K562 (cell line): ENCODE results near the gene LRFN4. TPM values are rescaled to one million over a fixed set of nuclear protein-coding genes. Genes with fewer than 3 reads are reported as not detected.

Experiments used
- ASH1L ChIP-seq: fragments of 450-650 bp; IDR thresholded peaks from 2 replicates; pipeline ENCODE4 v1.6.1; 2018; ENCODE audit warnings: borderline replicate concordance, mild to moderate bottlenecking, low read depth; ENCODE audit not compliant: partially characterized antibody
- FOXM1 ChIP-seq, 2 experiments: fragments of 450-650 bp in 1 of 2; sonication (generic) in 1 of 2; formaldehyde crosslinking in 1 of 2; IDR thresholded peaks; 2 replicates each; pipeline versions ENCODE4 v1.6.1 to v1.9.0; 2017 to 2022; ENCODE audit warnings: low read depth in 2 of 2, mild to moderate bottlenecking in 2 of 2, missing genetic modification reagents in 1 of 2, moderate library complexity in 1 of 2
- HDAC1 ChIP-seq, 2 experiments: fragments of 450-650 bp; IDR thresholded peaks; 2 replicates each; pipeline ENCODE4 v1.6.1; 2016 to 2017; ENCODE audit warnings: inconsistent platforms in 1 of 2, mild to moderate bottlenecking in 1 of 2, moderate library complexity in 1 of 2
- ZFP36 ChIP-seq: fragments of 150-350 bp; IDR thresholded peaks from 2 replicates; pipeline ENCODE4 v1.6.1; 2018; ENCODE audit warnings: low read length, low read depth; ENCODE audit not compliant: partially characterized antibody
- ZKSCAN3 ChIP-seq: fragments of 250-450 bp; sonication (Bioruptor Pico); IDR thresholded peaks from 2 replicates; pipeline ENCODE4 v1.4.0; 2020
- ZNF217 ChIP-seq: sonication (generic); formaldehyde crosslinking; IDR thresholded peaks from 2 replicates; pipeline ENCODE4 v1.8.0; 2022; ENCODE audit warnings: mild to moderate bottlenecking, missing genetic modification reagents
- polyA plus RNA-seq, 8 experiments: library from polyadenylated mRNA; depleted of rRNA in 4 of 8; stranded (reverse) in 5 of 8; unstranded in 3 of 8; fragments of >200 nt; fragmentation: Nextera tagmentation in 2 of 8; fragmentation: Illumina TruSeq in 1 of 8; extraction: Ambion mirVana in 2 of 8; extraction: Trizol in 1 of 8; gene quantifications; 2 replicates each; pipeline versions ENCODE4 v1.2.1 to v1.2.3, GENCODE V29; 2011 to 2014; ENCODE audit warnings: inconsistent platforms in 1 of 8, missing spikeins in 1 of 8
- total RNA-seq, 7 experiments: library from RNA; depleted of rRNA in 6 of 7; stranded (reverse); fragments of >200 nt in 6 of 7; fragmentation: Illumina TruSeq in 2 of 7; extraction: Trizol in 2 of 7; gene quantifications; 2 replicates each; pipeline versions ENCODE4 v1.2.1 to v1.2.3, GENCODE V29; 2011 to 2021; ENCODE audit warnings: low replicate concordance in 1 of 7
- TF ChIP-seq, protein P1 (sequence below), 2 experiments: fragments of 450-650 bp; IDR thresholded peaks; 2 replicates each; pipeline ENCODE4 v1.6.1; 2018; ENCODE audit warnings: mild to moderate bottlenecking in 2 of 2, low read depth in 1 of 2; ENCODE audit not compliant: partially characterized antibody in 2 of 2
- TF ChIP-seq, protein P2 (sequence below): fragments of 450-650 bp; IDR thresholded peaks from 2 replicates; pipeline ENCODE4 v1.6.1; 2017; ENCODE audit warnings: mild to moderate bottlenecking, moderate library complexity
- TF ChIP-seq, protein P3 (sequence below): fragments of 450-650 bp; formaldehyde crosslinking; IDR thresholded peaks from 2 replicates; pipeline ENCODE4 v1.4.0; 2020; ENCODE audit warnings: mild to moderate bottlenecking, moderate library complexity
- TF ChIP-seq, protein P4 (sequence below): fragments of 450-650 bp; conservative IDR thresholded peaks from 2 replicates; pipeline ENCODE4 v1.6.1; 2016; ENCODE audit warnings: missing genetic modification characterization, low read depth, mild to moderate bottlenecking, missing compliant biosample characterization, moderate library complexity
- TF ChIP-seq, protein P5 (sequence below): fragments of 250-450 bp; sonication (Bioruptor Pico); IDR thresholded peaks from 2 replicates; pipeline ENCODE4 v1.5.0; 2020; ENCODE audit warnings: mild to moderate bottlenecking, borderline replicate concordance
- TF ChIP-seq, protein P6 (sequence below), 2 experiments: fragments of 450-650 bp in 1 of 2; sonication (generic) in 1 of 2; formaldehyde crosslinking; conservative IDR thresholded peaks; 2 replicates each; pipeline versions ENCODE4 v1.4.0 to v1.8.1; 2020 to 2022; ENCODE audit warnings: mild to moderate bottlenecking in 1 of 2, missing genetic modification reagents in 1 of 2

The LRFN4 gene
- total and polyA plus RNA-seq, 9 of the 15 experiments (the other 6 are each of a cell fraction or from before 2014, with no cell fraction given) = 0.10 to 60.1 (median 6.7) TPM

DNA sequence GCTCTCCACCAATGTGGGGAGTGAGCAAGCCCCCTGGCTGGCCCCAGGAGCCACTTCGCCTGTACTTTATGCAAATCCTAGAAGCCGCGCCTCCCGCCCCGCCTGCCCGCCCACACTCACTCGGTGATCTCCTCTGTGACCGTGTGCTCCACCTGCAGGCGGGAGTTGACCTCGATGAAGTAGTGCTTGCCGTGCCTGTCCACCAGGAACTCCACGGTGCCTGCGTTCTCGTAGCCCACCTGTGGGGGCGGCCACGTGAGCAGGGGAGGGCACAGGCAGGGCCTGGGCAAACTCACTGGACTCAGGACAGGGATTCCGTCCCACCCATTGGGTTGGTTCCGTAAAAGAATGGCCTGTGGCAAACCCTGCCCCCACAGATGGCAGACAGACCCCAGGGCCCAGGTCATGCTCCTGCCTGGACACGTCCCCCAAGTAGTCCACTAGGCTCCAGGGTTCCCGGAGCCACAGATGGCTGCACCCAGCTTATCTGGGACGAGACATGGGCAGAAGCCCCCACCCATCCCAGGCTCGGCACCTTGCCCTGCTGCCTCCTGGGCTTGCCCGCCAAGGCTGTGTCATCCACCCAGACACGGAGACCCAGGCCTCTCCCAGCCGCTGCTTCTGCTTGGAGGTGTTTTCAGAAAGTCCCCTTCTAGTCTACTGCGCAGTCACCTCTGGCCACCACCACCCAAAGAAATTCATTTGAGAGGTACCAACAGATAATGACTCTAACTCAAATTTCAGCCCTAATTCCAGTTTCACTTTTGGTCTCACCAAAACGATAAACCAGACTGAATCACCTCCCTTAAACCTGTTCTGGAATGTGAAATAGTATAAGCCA is 12.1 kb downstream of the LRFN4 start (continued):
- TF ChIP-seq, protein P1, sequence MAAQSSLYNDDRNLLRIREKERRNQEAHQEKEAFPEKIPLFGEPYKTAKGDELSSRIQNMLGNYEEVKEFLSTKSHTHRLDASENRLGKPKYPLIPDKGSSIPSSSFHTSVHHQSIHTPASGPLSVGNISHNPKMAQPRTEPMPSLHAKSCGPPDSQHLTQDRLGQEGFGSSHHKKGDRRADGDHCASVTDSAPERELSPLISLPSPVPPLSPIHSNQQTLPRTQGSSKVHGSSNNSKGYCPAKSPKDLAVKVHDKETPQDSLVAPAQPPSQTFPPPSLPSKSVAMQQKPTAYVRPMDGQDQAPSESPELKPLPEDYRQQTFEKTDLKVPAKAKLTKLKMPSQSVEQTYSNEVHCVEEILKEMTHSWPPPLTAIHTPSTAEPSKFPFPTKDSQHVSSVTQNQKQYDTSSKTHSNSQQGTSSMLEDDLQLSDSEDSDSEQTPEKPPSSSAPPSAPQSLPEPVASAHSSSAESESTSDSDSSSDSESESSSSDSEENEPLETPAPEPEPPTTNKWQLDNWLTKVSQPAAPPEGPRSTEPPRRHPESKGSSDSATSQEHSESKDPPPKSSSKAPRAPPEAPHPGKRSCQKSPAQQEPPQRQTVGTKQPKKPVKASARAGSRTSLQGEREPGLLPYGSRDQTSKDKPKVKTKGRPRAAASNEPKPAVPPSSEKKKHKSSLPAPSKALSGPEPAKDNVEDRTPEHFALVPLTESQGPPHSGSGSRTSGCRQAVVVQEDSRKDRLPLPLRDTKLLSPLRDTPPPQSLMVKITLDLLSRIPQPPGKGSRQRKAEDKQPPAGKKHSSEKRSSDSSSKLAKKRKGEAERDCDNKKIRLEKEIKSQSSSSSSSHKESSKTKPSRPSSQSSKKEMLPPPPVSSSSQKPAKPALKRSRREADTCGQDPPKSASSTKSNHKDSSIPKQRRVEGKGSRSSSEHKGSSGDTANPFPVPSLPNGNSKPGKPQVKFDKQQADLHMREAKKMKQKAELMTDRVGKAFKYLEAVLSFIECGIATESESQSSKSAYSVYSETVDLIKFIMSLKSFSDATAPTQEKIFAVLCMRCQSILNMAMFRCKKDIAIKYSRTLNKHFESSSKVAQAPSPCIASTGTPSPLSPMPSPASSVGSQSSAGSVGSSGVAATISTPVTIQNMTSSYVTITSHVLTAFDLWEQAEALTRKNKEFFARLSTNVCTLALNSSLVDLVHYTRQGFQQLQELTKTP (IDR thresholded peaks at IDR 0.05; ENCODE audit: low read depth in 1 of 2, partially characterized antibody in 2 of 2) = no peak
- TF ChIP-seq, protein P2, sequence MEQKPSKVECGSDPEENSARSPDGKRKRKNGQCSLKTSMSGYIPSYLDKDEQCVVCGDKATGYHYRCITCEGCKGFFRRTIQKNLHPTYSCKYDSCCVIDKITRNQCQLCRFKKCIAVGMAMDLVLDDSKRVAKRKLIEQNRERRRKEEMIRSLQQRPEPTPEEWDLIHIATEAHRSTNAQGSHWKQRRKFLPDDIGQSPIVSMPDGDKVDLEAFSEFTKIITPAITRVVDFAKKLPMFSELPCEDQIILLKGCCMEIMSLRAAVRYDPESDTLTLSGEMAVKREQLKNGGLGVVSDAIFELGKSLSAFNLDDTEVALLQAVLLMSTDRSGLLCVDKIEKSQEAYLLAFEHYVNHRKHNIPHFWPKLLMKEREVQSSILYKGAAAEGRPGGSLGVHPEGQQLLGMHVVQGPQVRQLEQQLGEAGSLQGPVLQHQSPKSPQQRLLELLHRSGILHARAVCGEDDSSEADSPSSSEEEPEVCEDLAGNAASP = no peak
- TF ChIP-seq HDAC1 (IDR thresholded peaks at IDR 0.05) (0 out of 4 replicates have a peak, but pooled peaks of 1 of the 2 experiments have one; percentile 37), ZNF217 (CRISPR knock-in tag) (no peak), ZKSCAN3 (CRISPR knock-in tag) (no peak), FOXM1 (IDR thresholded peaks at IDR 0.05; ENCODE audit: low read depth) (no peak), FOXM1 (CRISPR knock-in tag; IDR thresholded peaks at IDR 0.05; ENCODE audit: low read depth) (no peak), ASH1L (no peak), ZFP36 (peak; percentile 3)
- TF ChIP-seq, protein P3, sequence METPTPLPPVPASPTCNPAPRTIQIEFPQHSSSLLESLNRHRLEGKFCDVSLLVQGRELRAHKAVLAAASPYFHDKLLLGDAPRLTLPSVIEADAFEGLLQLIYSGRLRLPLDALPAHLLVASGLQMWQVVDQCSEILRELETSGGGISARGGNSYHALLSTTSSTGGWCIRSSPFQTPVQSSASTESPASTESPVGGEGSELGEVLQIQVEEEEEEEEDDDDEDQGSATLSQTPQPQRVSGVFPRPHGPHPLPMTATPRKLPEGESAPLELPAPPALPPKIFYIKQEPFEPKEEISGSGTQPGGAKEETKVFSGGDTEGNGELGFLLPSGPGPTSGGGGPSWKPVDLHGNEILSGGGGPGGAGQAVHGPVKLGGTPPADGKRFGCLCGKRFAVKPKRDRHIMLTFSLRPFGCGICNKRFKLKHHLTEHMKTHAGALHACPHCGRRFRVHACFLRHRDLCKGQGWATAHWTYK (CRISPR knock-in tag) = no peak
- TF ChIP-seq, protein P4, sequence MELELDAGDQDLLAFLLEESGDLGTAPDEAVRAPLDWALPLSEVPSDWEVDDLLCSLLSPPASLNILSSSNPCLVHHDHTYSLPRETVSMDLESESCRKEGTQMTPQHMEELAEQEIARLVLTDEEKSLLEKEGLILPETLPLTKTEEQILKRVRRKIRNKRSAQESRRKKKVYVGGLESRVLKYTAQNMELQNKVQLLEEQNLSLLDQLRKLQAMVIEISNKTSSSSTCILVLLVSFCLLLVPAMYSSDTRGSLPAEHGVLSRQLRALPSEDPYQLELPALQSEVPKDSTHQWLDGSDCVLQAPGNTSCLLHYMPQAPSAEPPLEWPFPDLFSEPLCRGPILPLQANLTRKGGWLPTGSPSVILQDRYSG (tag) = no peak
- TF ChIP-seq, protein P5, sequence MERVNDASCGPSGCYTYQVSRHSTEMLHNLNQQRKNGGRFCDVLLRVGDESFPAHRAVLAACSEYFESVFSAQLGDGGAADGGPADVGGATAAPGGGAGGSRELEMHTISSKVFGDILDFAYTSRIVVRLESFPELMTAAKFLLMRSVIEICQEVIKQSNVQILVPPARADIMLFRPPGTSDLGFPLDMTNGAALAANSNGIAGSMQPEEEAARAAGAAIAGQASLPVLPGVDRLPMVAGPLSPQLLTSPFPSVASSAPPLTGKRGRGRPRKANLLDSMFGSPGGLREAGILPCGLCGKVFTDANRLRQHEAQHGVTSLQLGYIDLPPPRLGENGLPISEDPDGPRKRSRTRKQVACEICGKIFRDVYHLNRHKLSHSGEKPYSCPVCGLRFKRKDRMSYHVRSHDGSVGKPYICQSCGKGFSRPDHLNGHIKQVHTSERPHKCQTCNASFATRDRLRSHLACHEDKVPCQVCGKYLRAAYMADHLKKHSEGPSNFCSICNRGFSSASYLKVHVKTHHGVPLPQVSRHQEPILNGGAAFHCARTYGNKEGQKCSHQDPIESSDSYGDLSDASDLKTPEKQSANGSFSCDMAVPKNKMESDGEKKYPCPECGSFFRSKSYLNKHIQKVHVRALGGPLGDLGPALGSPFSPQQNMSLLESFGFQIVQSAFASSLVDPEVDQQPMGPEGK (CRISPR knock-in tag) = no peak
- TF ChIP-seq, protein P6, sequence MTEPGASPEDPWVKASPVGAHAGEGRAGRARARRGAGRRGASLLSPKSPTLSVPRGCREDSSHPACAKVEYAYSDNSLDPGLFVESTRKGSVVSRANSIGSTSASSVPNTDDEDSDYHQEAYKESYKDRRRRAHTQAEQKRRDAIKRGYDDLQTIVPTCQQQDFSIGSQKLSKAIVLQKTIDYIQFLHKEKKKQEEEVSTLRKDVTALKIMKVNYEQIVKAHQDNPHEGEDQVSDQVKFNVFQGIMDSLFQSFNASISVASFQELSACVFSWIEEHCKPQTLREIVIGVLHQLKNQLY (CRISPR knock-in tag; conservative IDR thresholded peaks at IDR 0.05) = no peak
